B cell (primary cell): ENCODE results near the gene ACACB.

Source experiments
- CTCF ChIP-seq: fragments of 200-600 bp; IDR thresholded peaks from one replicate; pipeline ENCODE4 v1.8.0; 2022; ENCODE audit warnings: antibody characterized with exemption, mild to moderate bottlenecking
- EZH2 ChIP-seq: IDR thresholded peaks from 2 replicates; pipeline ENCODE4 v1.6.1; 2012; ENCODE audit warnings: borderline replicate concordance, low read depth, mild to moderate bottlenecking, moderate library complexity, low read length; ENCODE audit not compliant: insufficient read depth, poor library complexity, severe bottlenecking

GRCh38 chr12:109304485-109304884 is 188.1 kb downstream of the ACACB start:
- TF ChIP-seq EZH2: no peak
- TF ChIP-seq CTCF: no peak
